MM.1S (cell line): ENCODE results near the gene ATRX.

Source experiments
- EZH2 ChIP-seq: fragments of 300-600 bp; sonication (generic); optimal IDR thresholded peaks from 2 replicates; pipeline ENCODE3; 2017; ENCODE audit warnings: low read depth, mild to moderate bottlenecking, antibody characterized with exemption, low read length, mixed read lengths
- TF ChIP-seq, protein P1 (sequence below): fragments of 300-600 bp; sonication (generic); IDR thresholded peaks from 2 replicates; pipeline ENCODE4 v1.5.1; 2016; ENCODE audit warnings: antibody characterized with exemption, low read length, mixed read lengths

DNA sequence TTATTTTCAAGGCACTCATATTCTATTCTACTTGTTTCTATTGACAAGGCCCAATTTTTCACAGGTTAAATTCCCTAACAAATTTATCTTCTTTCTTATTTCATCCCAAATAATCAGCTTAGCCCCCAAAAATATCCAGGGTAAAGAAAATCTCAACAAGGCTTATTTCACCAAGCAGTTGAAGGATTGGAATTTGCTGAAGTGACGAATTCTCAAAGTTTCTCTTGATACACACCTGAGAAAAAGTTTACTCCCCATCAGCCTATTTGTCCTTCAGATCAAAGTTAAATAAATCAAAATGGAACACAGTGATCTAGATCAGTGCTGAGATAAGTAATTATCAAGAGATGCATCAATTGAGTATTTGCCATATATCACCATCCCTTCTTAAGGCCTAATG lies 106.9 kb downstream of the ATRX start:
- TF ChIP-seq, protein P1, sequence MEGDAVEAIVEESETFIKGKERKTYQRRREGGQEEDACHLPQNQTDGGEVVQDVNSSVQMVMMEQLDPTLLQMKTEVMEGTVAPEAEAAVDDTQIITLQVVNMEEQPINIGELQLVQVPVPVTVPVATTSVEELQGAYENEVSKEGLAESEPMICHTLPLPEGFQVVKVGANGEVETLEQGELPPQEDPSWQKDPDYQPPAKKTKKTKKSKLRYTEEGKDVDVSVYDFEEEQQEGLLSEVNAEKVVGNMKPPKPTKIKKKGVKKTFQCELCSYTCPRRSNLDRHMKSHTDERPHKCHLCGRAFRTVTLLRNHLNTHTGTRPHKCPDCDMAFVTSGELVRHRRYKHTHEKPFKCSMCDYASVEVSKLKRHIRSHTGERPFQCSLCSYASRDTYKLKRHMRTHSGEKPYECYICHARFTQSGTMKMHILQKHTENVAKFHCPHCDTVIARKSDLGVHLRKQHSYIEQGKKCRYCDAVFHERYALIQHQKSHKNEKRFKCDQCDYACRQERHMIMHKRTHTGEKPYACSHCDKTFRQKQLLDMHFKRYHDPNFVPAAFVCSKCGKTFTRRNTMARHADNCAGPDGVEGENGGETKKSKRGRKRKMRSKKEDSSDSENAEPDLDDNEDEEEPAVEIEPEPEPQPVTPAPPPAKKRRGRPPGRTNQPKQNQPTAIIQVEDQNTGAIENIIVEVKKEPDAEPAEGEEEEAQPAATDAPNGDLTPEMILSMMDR, result no peak
- TF ChIP-seq EZH2, result no peak
